CD4-positive, alpha-beta memory T cell (primary cell): ENCODE data around the gene SLC6A13. TPM values are rescaled to one million over a fixed set of nuclear protein-coding genes. Genes with fewer than 3 reads are reported as not detected.

Experiments
- CTCF ChIA-PET: fragments of 350-600 bp; sonication (Branson Sonifier 250); formaldehyde crosslinking; loops from one replicate; lab custom pipeline; 2021; ENCODE audit warnings: inconsistent platforms; ENCODE audit not compliant: partially characterized antibody; lab: Charles Lee
- POLR2A ChIA-PET: fragments of 350-600 bp; sonication (Branson Sonifier 250); formaldehyde crosslinking; loops from one replicate; lab custom pipeline; 2021; ENCODE audit not compliant: partially characterized antibody; lab: Charles Lee
- DNase-seq, 5 donors: peaks; one replicate each; pipeline versions ENCODE4 v3.0.0 to v3.0.0-alpha.2; 2020 to 2022; ENCODE audit warnings: mixed read lengths in 1 of 5
- H3K27ac ChIP-seq: one replicate; pipeline ENCODE4 v1.7.0; 2013; ENCODE audit warnings: low read depth, low read length
- H3K27me3 ChIP-seq: 2 replicates; pipeline ENCODE4 v1.7.0; 2013; ENCODE audit warnings: mild to moderate bottlenecking, low read length, moderate library complexity; ENCODE audit not compliant: insufficient read depth
- H3K36me3 ChIP-seq: 2 replicates; pipeline ENCODE4 v1.7.0; 2013; ENCODE audit warnings: mild to moderate bottlenecking, low read length, moderate library complexity; ENCODE audit not compliant: insufficient read depth
- H3K4me1 ChIP-seq: 2 replicates; pipeline ENCODE4 v1.7.0; 2013; ENCODE audit warnings: mild to moderate bottlenecking, low read length, moderate library complexity; ENCODE audit not compliant: insufficient read depth
- H3K4me3 ChIP-seq, 2 donors: one replicate each; pipeline ENCODE4 v1.7.0; 2013; ENCODE audit warnings: low read length in 2 of 2, mild to moderate bottlenecking in 1 of 2
- H3K9me3 ChIP-seq, 2 donors: one replicate each; pipeline ENCODE4 v1.7.0; 2013; ENCODE audit warnings: low read length in 2 of 2, control low read depth in 1 of 2; ENCODE audit not compliant: control insufficient read depth in 1 of 2
- H3K27ac Mint-ChIP-seq, 7 donors: one replicate each; pipeline ENCODE4 v1.8.0; 2020 to 2021; ENCODE audit warnings: mixed read lengths in 7 of 7, mild to moderate bottlenecking in 6 of 7, inconsistent platforms in 3 of 7, moderate library complexity in 3 of 7
- H3K27me3 Mint-ChIP-seq, 2 donors: one replicate each; pipeline ENCODE4 v1.8.0; 2020 to 2021; ENCODE audit warnings: mixed read lengths in 2 of 2
- H3K36me3 Mint-ChIP-seq, 2 donors: one replicate each; pipeline ENCODE4 v1.8.0; 2020 to 2021; ENCODE audit warnings: mixed read lengths in 2 of 2, inconsistent platforms in 1 of 2, mild to moderate bottlenecking in 1 of 2
- H3K4me1 Mint-ChIP-seq, 4 donors: one replicate each; pipeline ENCODE4 v1.8.0; 2020 to 2021; ENCODE audit warnings: mixed read lengths in 4 of 4, mild to moderate bottlenecking in 1 of 4
- H3K4me3 Mint-ChIP-seq, 8 donors: one replicate each; pipeline ENCODE4 v1.8.0; 2020 to 2021; ENCODE audit warnings: mixed read lengths in 8 of 8, mild to moderate bottlenecking in 7 of 8, moderate library complexity in 6 of 8, inconsistent platforms in 3 of 8
- H3K9me3 Mint-ChIP-seq, 8 donors: one replicate each; pipeline ENCODE4 v1.8.0; 2020 to 2021; ENCODE audit warnings: mixed read lengths in 8 of 8, mild to moderate bottlenecking in 5 of 8, inconsistent platforms in 3 of 8, moderate library complexity in 1 of 8
- intact Hi-C: fragments of 100-400 bp; cut with micrococcal nuclease; formaldehyde crosslinking; loops from one replicate; pipeline ENCODE4 v1.15.1; 2023
- polyA plus RNA-seq, 2 donors: library from polyadenylated mRNA; unstranded; fragments of 300-500 nt; fragmentation: Illumina TruSeq; gene quantifications; one replicate each; pipeline ENCODE4 v1.2.3, GENCODE V29; 2021
- total RNA-seq, 2 experiments: library from RNA; stranded (reverse); gene quantifications; one replicate each; pipeline ENCODE4 v1.2.3, GENCODE V29; 2021

Gene SLC6A13
- total and polyA plus RNA-seq, 4 experiments from 2014 or later = 0.17 to 0.75 (median 0.32) TPM; not detected in 1

DNA sequence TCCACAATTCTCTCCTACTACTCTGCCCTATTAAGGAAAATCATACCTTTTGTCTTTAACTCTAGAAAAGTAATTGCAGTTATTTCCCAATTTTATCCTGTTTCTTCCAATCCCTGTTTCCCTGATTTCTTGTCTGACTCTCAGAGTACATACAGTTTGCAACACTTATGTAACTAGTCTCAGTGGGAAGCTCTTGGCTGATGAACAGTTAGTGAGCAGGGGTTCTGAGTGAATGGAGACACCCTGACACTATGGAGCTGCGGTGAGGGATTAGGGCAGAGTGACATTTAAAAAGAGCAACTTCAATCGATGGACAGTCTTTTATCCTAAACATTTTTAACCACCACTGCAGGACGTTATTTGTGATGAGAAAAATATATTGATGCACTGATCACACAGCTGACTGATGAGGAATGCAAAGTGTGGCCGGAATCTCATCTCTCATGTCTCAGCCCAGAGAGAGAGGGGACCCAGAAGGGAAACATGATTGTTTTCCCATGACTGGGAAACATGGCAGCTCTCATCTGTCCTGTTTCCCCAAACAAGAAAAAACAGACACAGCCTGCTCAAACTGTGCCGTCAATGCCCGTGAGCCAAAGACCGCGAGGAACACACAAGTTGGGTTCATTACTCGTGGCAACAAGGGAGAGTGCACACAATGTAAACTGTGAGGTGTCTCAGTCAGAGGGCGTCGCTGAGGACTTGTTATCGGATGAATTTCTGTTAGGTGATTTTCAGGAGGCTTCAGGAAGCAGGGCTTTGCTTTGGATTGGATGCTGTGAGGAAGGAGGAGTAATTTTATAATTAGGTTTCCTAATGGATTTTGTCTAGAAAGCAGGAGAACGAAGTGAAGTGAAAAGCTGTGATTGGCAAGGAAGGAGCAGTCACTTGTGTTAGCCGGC is 5.2 kb upstream of the SLC6A13 start:
- ChIA-PET POLR2A (no interaction called here), CTCF (interaction anchor here (0.7 kb wide), 1 partner anchor 8 kb away, joined by 3 read pairs; no protein-coding TSS in a partner anchor)
- H3K36me3 ChIP-seq = no peaks in the 10 kb centered on the region
- H3K27ac ChIP-seq = no peak overlapping the region
- H3K36me3 Mint-ChIP-seq = peaks cover 0 to 3% of the 10 kb centered on the region in 2 donors
- H3K4me1 Mint-ChIP-seq = peaks cover 0 to 4% (median 2%) of the 10 kb centered on the region in 4 donors
- H3K9me3 Mint-ChIP-seq = no peaks in the 10 kb centered on the region
- no peak for DNase-seq
- H3K4me3 Mint-ChIP-seq = no peak overlapping the region
- intact Hi-C loops = no loop called here
- no peak overlapping the region for H3K4me3 ChIP-seq
- H3K4me1 ChIP-seq = no peaks in the 10 kb centered on the region
- H3K27ac Mint-ChIP-seq = peak overlapping the region in 3 of 7 donors; percentile 10 to 49 (median 26)
- peaks cover 0 to 1% of the 10 kb centered on the region in 2 donors for H3K27me3 Mint-ChIP-seq
- H3K27me3 ChIP-seq = no peaks in the 10 kb centered on the region
- H3K9me3 ChIP-seq = no peaks in the 10 kb centered on the region

DNA sequence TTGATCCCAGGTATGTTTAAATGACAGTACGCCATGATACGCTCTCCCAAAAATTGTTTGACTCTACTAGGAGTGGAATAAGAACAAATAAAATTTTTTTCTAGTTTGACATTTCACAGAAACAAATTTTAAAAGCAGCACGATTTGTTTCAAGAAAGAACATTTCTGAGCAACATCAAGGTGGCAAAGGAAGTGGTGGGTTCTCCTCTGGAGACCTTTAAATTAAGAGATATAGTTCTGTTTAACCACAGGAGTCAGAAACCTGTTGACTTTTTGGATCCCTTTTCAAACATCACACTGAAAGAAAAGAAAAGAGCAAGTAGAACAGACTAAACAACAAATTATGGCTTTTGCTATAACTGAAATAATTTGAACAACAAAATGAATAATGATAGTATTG is 2.5 kb upstream of the SLC6A13 start:
- ChIA-PET CTCF (no interaction called here), POLR2A (no interaction called here)
- Mint-ChIP-seq H3K27ac (no peak overlapping the region), H3K9me3 (peaks cover 0 to 1% (median 0%) of the 10 kb centered on the region in 8 donors), H3K4me3 (no peak overlapping the region), H3K36me3 (peaks cover 0 to 3% of the 10 kb centered on the region in 2 donors), H3K27me3 (peaks cover 1 to 3% of the 10 kb centered on the region in 2 donors), H3K4me1 (peaks cover 0 to 4% (median 2%) of the 10 kb centered on the region in 4 donors)
- H3K27ac ChIP-seq = no peak overlapping the region
- H3K4me3 ChIP-seq = no peak overlapping the region
- intact Hi-C loops = no loop called here
- no peaks in the 10 kb centered on the region for H3K27me3 ChIP-seq
- no peaks in the 10 kb centered on the region for H3K9me3 ChIP-seq
- H3K4me1 ChIP-seq = no peaks in the 10 kb centered on the region
- no peak for DNase-seq
- H3K36me3 ChIP-seq = no peaks in the 10 kb centered on the region

- Mint-ChIP-seq H3K4me3 (no peak overlapping the region), H3K27me3 (peaks cover 1 to 7% of the 10 kb centered on the region in 2 donors), H3K27ac (no peak overlapping the region), H3K9me3 (peaks cover 0 to 1% (median 0%) of the 10 kb centered on the region in 8 donors), H3K4me1 (peaks cover 0 to 4% (median 2%) of the 10 kb centered on the region in 4 donors), H3K36me3 (peaks cover 0 to 3% of the 10 kb centered on the region in 2 donors)
- Histone ChIP-seq H3K9me3 (no peaks in the 10 kb centered on the region), H3K27me3 (no peaks in the 10 kb centered on the region), H3K27ac (no peak overlapping the region), H3K4me1 (no peaks in the 10 kb centered on the region), H3K36me3 (no peaks in the 10 kb centered on the region), H3K4me3 (no peak overlapping the region)
- DNase-seq = no peak
- POLR2A ChIA-PET = no interaction called here
- intact Hi-C loops = no loop called here
- CTCF ChIA-PET = no interaction called here
These were observed 1.6 kb upstream of the SLC6A13 start for GRCh38 chr12:264269-264668.

DNA sequence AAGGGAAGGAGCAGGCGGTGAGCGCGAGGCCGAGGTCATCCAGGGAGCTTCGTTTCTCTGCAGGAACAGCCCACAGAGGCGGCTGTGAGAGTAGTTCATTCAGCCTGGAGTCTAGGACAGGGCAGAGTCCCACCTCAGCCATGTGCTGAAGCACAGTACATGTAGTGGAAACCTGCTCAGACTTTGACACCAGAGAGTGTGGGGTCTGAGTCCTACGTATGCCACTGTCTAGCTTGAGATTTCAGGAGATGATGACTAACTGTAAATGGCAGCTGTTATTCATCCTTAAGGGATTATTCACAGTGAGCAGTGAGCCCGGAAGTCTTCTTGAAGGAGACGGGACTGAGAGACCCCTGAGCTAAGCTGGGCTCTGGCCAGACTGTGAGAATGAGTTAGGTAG is 938 bp upstream of the SLC6A13 start:
- POLR2A ChIA-PET = no interaction called here
- no peaks in the 10 kb centered on the region for H3K9me3 ChIP-seq
- peaks cover 1 to 7% of the 10 kb centered on the region in 2 donors for H3K27me3 Mint-ChIP-seq
- H3K4me1 Mint-ChIP-seq = peaks cover 0 to 4% (median under 1%) of the 10 kb centered on the region in 4 donors
- no peaks in the 10 kb centered on the region for H3K27me3 ChIP-seq
- H3K36me3 Mint-ChIP-seq = peaks cover 0 to 3% of the 10 kb centered on the region in 2 donors
- H3K27ac ChIP-seq = no peak overlapping the region
- H3K36me3 ChIP-seq = no peaks in the 10 kb centered on the region
- H3K4me3 ChIP-seq = no peak overlapping the region
- no peak for DNase-seq
- CTCF ChIA-PET = no interaction called here
- no peak overlapping the region for H3K27ac Mint-ChIP-seq
- H3K4me1 ChIP-seq = no peaks in the 10 kb centered on the region
- intact Hi-C loops = no loop called here
- H3K9me3 Mint-ChIP-seq = peaks cover 0 to 1% (median 0%) of the 10 kb centered on the region in 8 donors
- no peak overlapping the region for H3K4me3 Mint-ChIP-seq

DNA sequence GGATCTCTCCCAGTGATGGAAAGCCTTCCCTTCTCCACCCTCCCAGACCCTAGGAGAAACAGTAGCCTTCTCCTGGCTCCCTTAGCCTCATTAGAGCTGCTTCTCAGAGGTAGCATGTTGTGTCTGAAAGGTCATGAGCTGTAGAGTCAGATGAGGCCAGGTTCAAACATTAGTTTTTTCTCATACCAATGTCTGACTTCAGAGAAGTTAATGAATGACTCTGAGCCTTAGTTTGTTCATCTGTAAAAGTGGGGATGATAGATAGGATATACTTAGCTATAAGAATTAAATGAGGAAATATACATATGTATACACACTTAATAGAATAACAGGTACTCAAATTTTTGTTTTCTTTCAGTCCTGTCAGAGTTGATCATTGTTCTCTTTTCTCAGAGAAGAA is 523 bp downstream of the SLC6A13 start:
- no peak for DNase-seq
- peaks cover 0 to 3% (median 0%) of the 10 kb centered on the region in 8 donors for H3K9me3 Mint-ChIP-seq
- no peak overlapping the region for H3K4me3 Mint-ChIP-seq
- Histone ChIP-seq H3K27me3 (no peaks in the 10 kb centered on the region), H3K4me1 (no peaks in the 10 kb centered on the region), H3K9me3 (no peaks in the 10 kb centered on the region), H3K4me3 (no peak overlapping the region), H3K27ac (no peak overlapping the region), H3K36me3 (no peaks in the 10 kb centered on the region)
- peaks cover 0 to 4% (median under 1%) of the 10 kb centered on the region in 4 donors for H3K4me1 Mint-ChIP-seq
- ChIA-PET CTCF (no interaction called here), POLR2A (no interaction called here)
- peaks cover 0 to 3% of the 10 kb centered on the region in 2 donors for H3K36me3 Mint-ChIP-seq
- intact Hi-C loops = no loop called here
- H3K27me3 Mint-ChIP-seq = peaks cover 3 to 17% of the 10 kb centered on the region in 2 donors
- no peak overlapping the region for H3K27ac Mint-ChIP-seq

DNA sequence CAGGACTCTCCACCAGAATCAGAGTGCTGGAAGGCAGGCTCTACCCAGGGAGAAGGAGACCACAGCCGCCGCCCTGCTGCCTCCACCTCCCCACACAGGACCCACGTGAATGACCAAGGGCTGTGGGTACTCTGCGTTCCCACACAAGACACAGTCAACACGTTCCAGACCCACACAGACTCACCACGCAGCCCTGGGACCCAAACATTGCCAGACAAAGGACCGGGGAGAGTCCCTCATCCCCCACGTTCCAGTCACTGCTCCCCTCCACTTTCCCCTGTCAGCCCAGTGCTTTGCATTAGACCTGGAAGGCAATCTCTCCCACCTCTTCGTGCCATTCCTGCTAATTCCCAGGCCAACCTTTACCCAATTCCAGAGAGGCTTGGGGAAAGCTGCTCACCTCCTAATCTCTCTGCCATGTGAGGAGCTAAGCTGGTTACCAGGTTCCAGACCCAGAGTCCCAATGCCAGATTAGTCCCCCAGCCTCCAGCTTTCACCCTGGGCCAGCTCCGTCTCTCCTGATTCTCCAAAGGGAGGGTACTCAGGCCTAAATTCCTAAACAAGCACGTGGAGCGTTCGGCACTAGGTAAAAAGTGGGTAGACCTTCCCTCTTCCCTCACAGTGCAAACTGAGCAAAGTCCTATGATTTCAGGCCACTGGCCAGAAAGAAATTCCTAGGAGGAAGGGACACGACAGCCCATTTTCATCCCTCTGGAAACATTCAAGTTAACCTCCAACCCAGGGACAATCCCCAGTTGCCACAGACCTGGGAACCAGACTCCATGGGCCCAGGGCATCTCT is 4.9 kb downstream of the SLC6A13 start:
- ChIA-PET CTCF (no interaction called here), POLR2A (no interaction called here)
- no peak overlapping the region for H3K27ac Mint-ChIP-seq
- Histone ChIP-seq H3K4me3 (no peak overlapping the region), H3K36me3 (no peaks in the 10 kb centered on the region), H3K27ac (no peak overlapping the region), H3K4me1 (no peaks in the 10 kb centered on the region), H3K27me3 (no peaks in the 10 kb centered on the region), H3K9me3 (no peaks in the 10 kb centered on the region)
- peaks cover 0 to 8% (median 0%) of the 10 kb centered on the region in 8 donors for H3K9me3 Mint-ChIP-seq
- intact Hi-C loops = no loop called here
- H3K36me3 Mint-ChIP-seq = no peaks in the 10 kb centered on the region
- peaks cover 15 to 46% of the 10 kb centered on the region in 2 donors for H3K27me3 Mint-ChIP-seq
- no peak overlapping the region for H3K4me3 Mint-ChIP-seq
- no peaks in the 10 kb centered on the region for H3K4me1 Mint-ChIP-seq
- DNase-seq = no peak

DNA sequence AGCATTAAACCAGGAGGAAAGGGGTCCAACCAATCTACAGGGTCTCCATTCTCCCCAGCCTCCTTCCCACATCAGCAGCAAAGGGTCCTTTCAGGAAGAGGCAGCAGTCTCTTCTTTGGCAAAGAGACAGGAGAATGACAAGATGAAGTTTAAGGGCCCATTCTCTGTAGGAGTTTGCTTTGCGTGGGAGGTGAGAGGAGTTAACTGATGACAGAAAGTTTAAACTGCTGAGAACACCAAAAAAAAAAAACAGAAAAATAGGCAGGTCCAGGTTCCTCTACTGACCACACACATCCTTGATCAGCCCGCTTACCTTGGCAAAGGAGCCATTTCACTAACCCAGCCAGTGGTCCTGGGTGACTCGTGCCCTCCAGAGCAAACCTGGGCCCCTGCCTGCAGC is 5.7 kb downstream of the SLC6A13 start:
- Mint-ChIP-seq H3K4me3 (no peak overlapping the region), H3K27me3 (peaks cover 15 to 48% of the 10 kb centered on the region in 2 donors), H3K4me1 (no peaks in the 10 kb centered on the region), H3K9me3 (peaks cover 0 to 6% (median 0%) of the 10 kb centered on the region in 8 donors), H3K36me3 (no peaks in the 10 kb centered on the region), H3K27ac (no peak overlapping the region)
- H3K4me1 ChIP-seq = no peaks in the 10 kb centered on the region
- H3K27me3 ChIP-seq = no peaks in the 10 kb centered on the region
- no peak overlapping the region for H3K4me3 ChIP-seq
- DNase-seq = no peak
- intact Hi-C loops = no loop called here
- POLR2A ChIA-PET = no interaction called here
- H3K9me3 ChIP-seq = no peaks in the 10 kb centered on the region
- no peak overlapping the region for H3K27ac ChIP-seq
- H3K36me3 ChIP-seq = no peaks in the 10 kb centered on the region
- CTCF ChIA-PET = no interaction called here
